A673 (cell line): Measurements from ENCODE around the gene ZBTB20. TPM values are rescaled to one million over a fixed set of nuclear protein-coding genes. Genes with fewer than 3 reads are reported as not detected.

Source experiments
- BruUV-seq: library from RNA; stranded (reverse); fragments of 400-500 nt; replicated peaks from 2 replicates; lab custom pipeline; 2021; lab: Mats Ljungman, UMichigan
- CTCF ChIA-PET: fragments of 300-600 bp; sonication (Branson Sonifier 250); formaldehyde crosslinking; loops from one replicate; lab custom pipeline; 2022; ENCODE audit warnings: antibody characterized with exemption; lab: Charles Lee
- POLR2A ChIA-PET: fragments of 300-600 bp; sonication (Branson Sonifier 250); formaldehyde crosslinking; loops from one replicate; lab custom pipeline; 2022; ENCODE audit warnings: antibody characterized with exemption; ENCODE audit not compliant: low non-redundant PET; lab: Charles Lee
- DNase-seq: peaks from one replicate; pipeline ENCODE4 v3.0.0-alpha.2; 2015; ENCODE audit warnings: low spot score
- H3K27ac ChIP-seq: fragments of 200-600 bp; sonication (generic); 2 replicates; pipeline ENCODE4 v1.5.1; 2016; ENCODE audit warnings: mixed run types, low read depth, mild to moderate bottlenecking, mixed read lengths, antibody characterized with exemption, low read length; ENCODE audit not compliant: poor library complexity, severe bottlenecking
- H3K27me3 ChIP-seq: fragments of 200-600 bp; sonication (generic); replicated peaks from 2 replicates; pipeline ENCODE4 v1.6.1; 2017; ENCODE audit warnings: mixed run types, low read depth, mild to moderate bottlenecking, mixed read lengths, antibody characterized with exemption, low read length; ENCODE audit not compliant: insufficient read depth, poor library complexity
- H3K36me3 ChIP-seq: fragments of 200-600 bp; sonication (generic); 2 replicates; pipeline ENCODE4 v1.6.1; 2016; ENCODE audit warnings: mixed run types, mild to moderate bottlenecking, mixed read lengths, antibody characterized with exemption, low read length; ENCODE audit not compliant: insufficient read depth, poor library complexity, severe bottlenecking
- H3K4me1 ChIP-seq: fragments of 200-600 bp; sonication (generic); 2 replicates; pipeline ENCODE4 v1.6.1; 2017; ENCODE audit warnings: mixed run types, mild to moderate bottlenecking, mixed read lengths, antibody characterized with exemption, low read length; ENCODE audit not compliant: insufficient read depth, poor library complexity, severe bottlenecking
- H3K4me3 ChIP-seq: fragments of 200-600 bp; sonication (generic); 2 replicates; pipeline ENCODE4 v1.5.1; 2016; ENCODE audit warnings: low read depth, mixed run types, mild to moderate bottlenecking, mixed read lengths, low read length; ENCODE audit not compliant: poor library complexity, severe bottlenecking
- H3K9me3 ChIP-seq: fragments of 200-600 bp; sonication (generic); 2 replicates; pipeline ENCODE4 v1.6.1; 2016; ENCODE audit warnings: mixed run types, low read depth, mild to moderate bottlenecking, mixed read lengths, antibody characterized with exemption, low read length; ENCODE audit not compliant: poor library complexity, severe bottlenecking
- CTCF ChIP-seq: fragments of 300-800, 200-600 bp; sonication (generic); conservative IDR thresholded peaks from 2 replicates; pipeline ENCODE4 v1.5.1; 2017; ENCODE audit warnings: low read depth, mild to moderate bottlenecking, antibody characterized with exemption, low read length, moderate library complexity, mixed read lengths
- EZH2 ChIP-seq: fragments of 200-600 bp; sonication (generic); IDR thresholded peaks from 2 replicates; pipeline ENCODE4 v1.6.1; 2017; ENCODE audit warnings: borderline replicate concordance, low read depth, mild to moderate bottlenecking, mixed read lengths, antibody characterized with exemption, low read length; ENCODE audit not compliant: poor library complexity, severe bottlenecking
- intact Hi-C: fragments of 100-400 bp; cut with micrococcal nuclease; formaldehyde crosslinking; loops from one replicate; pipeline ENCODE4 v1.10.0; 2022; ENCODE audit not compliant: unreplicated experiment
- total RNA-seq: library from RNA; stranded (reverse); gene quantifications from 2 replicates; pipeline ENCODE4 v1.2.3, GENCODE V29; 2021

Gene ZBTB20
- total RNA-seq, 1 experiment from 2014 or later, result 13.5 TPM

- intact Hi-C loops, result no loop called here
- no peak for DNase-seq
- Histone ChIP-seq H3K27ac (no peak overlapping the region), H3K27me3 (no peaks in the 10 kb centered on the region), H3K4me1 (peaks cover 56% of the 10 kb centered on the region), H3K36me3 (no peaks in the 10 kb centered on the region), H3K4me3 (no peak overlapping the region), H3K9me3 (no peaks in the 10 kb centered on the region)
- ChIA-PET POLR2A (no interaction called here), CTCF (no interaction called here)
- TF ChIP-seq EZH2 (no peak), CTCF (no peak)
- no TSS peak for BruUV-seq
Measured at GRCh38 chr3:114379266-114379665, 767.8 kb downstream of the ZBTB20 start.

- intact Hi-C loops, result no loop called here
- peaks cover 57% of the 10 kb centered on the region for H3K4me1 ChIP-seq
- CTCF ChIA-PET, result no interaction called here
- no peaks in the 10 kb centered on the region for H3K36me3 ChIP-seq
- no peak for DNase-seq
- no TSS peak for BruUV-seq
- POLR2A ChIA-PET, result no interaction called here
- no peaks in the 10 kb centered on the region for H3K27me3 ChIP-seq
- no peak overlapping the region for H3K4me3 ChIP-seq
- no peak for TF ChIP-seq EZH2
- no peak for TF ChIP-seq CTCF
- H3K9me3 ChIP-seq, result no peaks in the 10 kb centered on the region
- no peak overlapping the region for H3K27ac ChIP-seq
Measured at GRCh38 chr3:114378760-114379159, 768.3 kb downstream of the ZBTB20 start.

- POLR2A ChIA-PET, result interaction anchor here (0.7 kb wide), 1 partner anchor 13 kb away, joined by 3 read pairs; no protein-coding TSS in a partner anchor
- no peak for TF ChIP-seq EZH2
- TF ChIP-seq CTCF, result no peak
- DNase-seq, result no peak
- Histone ChIP-seq H3K9me3 (no peaks in the 10 kb centered on the region), H3K4me1 (peaks cover 64% of the 10 kb centered on the region), H3K27ac (peak overlapping the region; percentile 74), H3K36me3 (no peaks in the 10 kb centered on the region), H3K27me3 (no peaks in the 10 kb centered on the region), H3K4me3 (no peak overlapping the region)
- CTCF ChIA-PET, result no interaction called here
- BruUV-seq, result no TSS peak
- intact Hi-C loops, result no loop called here
Measured at GRCh38 chr3:114377426-114377825, 769.7 kb downstream of the ZBTB20 start.
